ENCODE measurements around the gene CLCN6. TPM values are rescaled to one million over a fixed set of nuclear protein-coding genes. Genes with fewer than 3 reads are reported as not detected.

Gene CLCN6
- polyA plus RNA-seq, 1 donor (not counting 4 experiments of a cell fraction or from before 2014, with no cell fraction given): 7.4 TPM

- TF ChIP-seq EZH2 (IDR thresholded peaks at IDR 0.05; ENCODE audit: low read length) (no peak), CTCF (optimal IDR thresholded peaks at IDR 0.05 in 1 of 3, IDR thresholded peaks at IDR 0.05 in 1 of 3, conservative IDR thresholded peaks at IDR 0.05 in 1 of 3; ENCODE audit: extremely low read depth in 1 of 3, insufficient read depth in 2 of 3, low read length in 3 of 3) (no peak)
- Histone ChIP-seq H3K27me3 (ENCODE audit: control insufficient read depth, extremely low read depth, insufficient read depth, low read length) (peaks cover 13% of the 10 kb centered on the region), H3K4me2 (ENCODE audit: control insufficient read depth, extremely low read depth, insufficient read depth, low read depth, low read length) (no peak overlapping the region), H3K9ac (ENCODE audit: control insufficient read depth, extremely low read depth, insufficient read depth, low read length) (no peak overlapping the region), H2AFZ (ENCODE audit: control insufficient read depth, low read length) (no peak overlapping the region), H4K20me1 (ENCODE audit: control insufficient read depth, extremely low read depth, insufficient read depth, low read length) (no peaks in the 10 kb centered on the region), H3K4me3 (ENCODE audit: control insufficient read depth in 2 of 3, extremely low read depth in 1 of 3, insufficient read depth in 2 of 3, low read depth in 1 of 3, low read length in 3 of 3) (no peak overlapping the region), H3K27ac (ENCODE audit: control insufficient read depth, insufficient read depth, low read length) (no peak overlapping the region), H3K9me1 (ENCODE audit: control insufficient read depth, extremely low read depth, insufficient read depth, low read length) (no peaks in the 10 kb centered on the region), H3K9me3 (ENCODE audit: control insufficient read depth, low read depth, low read length) (no peaks in the 10 kb centered on the region), H3K36me3 (ENCODE audit: control insufficient read depth in 2 of 2, extremely low read depth in 1 of 2, insufficient read depth in 2 of 2, low read length in 2 of 2) (no peaks in the 10 kb centered on the region), H3K4me1 (ENCODE audit: control insufficient read depth, extremely low read depth, insufficient read depth, low read length) (no peaks in the 10 kb centered on the region), H3K79me2 (ENCODE audit: control insufficient read depth, insufficient read depth, low read length) (no peaks in the 10 kb centered on the region)
- FAIRE-seq (no peak), DNase-seq (ENCODE audit: low read depth, low spot score) (no peak)
- dilution Hi-C loops (cut with MboI; ENCODE audit: extremely low pct_ligation_motif_present, low sequenced_read_pairs): no loop called here
These were observed 69.1 kb downstream of the CLCN6 start for GRCh38 chr1:11875094-11875493.

- FAIRE-seq (no peak), DNase-seq (ENCODE audit: low read depth, low spot score) (no peak)
- H3K79me2 ChIP-seq (ENCODE audit: control insufficient read depth, insufficient read depth, low read length): no peaks in the 10 kb centered on the region
- no peaks in the 10 kb centered on the region for H3K4me1 ChIP-seq (ENCODE audit: control insufficient read depth, extremely low read depth, insufficient read depth, low read length)
- H2AFZ ChIP-seq (ENCODE audit: control insufficient read depth, low read length): no peak overlapping the region
- no peaks in the 10 kb centered on the region for H4K20me1 ChIP-seq (ENCODE audit: control insufficient read depth, extremely low read depth, insufficient read depth, low read length)
- H3K27ac ChIP-seq (ENCODE audit: control insufficient read depth, insufficient read depth, low read length): no peak overlapping the region
- no peaks in the 10 kb centered on the region for H3K9me3 ChIP-seq (ENCODE audit: control insufficient read depth, low read depth, low read length)
- H3K36me3 ChIP-seq (ENCODE audit: control insufficient read depth in 2 of 2, extremely low read depth in 1 of 2, insufficient read depth in 2 of 2, low read length in 2 of 2): no peaks in the 10 kb centered on the region
- H3K27me3 ChIP-seq (ENCODE audit: control insufficient read depth, extremely low read depth, insufficient read depth, low read length): peaks cover 13% of the 10 kb centered on the region
- H3K4me2 ChIP-seq (ENCODE audit: control insufficient read depth, extremely low read depth, insufficient read depth, low read depth, low read length): no peak overlapping the region
- dilution Hi-C loops (cut with MboI; ENCODE audit: extremely low pct_ligation_motif_present, low sequenced_read_pairs): no loop called here
- no peaks in the 10 kb centered on the region for H3K9me1 ChIP-seq (ENCODE audit: control insufficient read depth, extremely low read depth, insufficient read depth, low read length)
- TF ChIP-seq EZH2 (IDR thresholded peaks at IDR 0.05; ENCODE audit: low read length) (no peak), CTCF (optimal IDR thresholded peaks at IDR 0.05 in 1 of 3, IDR thresholded peaks at IDR 0.05 in 1 of 3, conservative IDR thresholded peaks at IDR 0.05 in 1 of 3; ENCODE audit: extremely low read depth in 1 of 3, insufficient read depth in 2 of 3, low read length in 3 of 3) (no peak)
- H3K4me3 ChIP-seq (ENCODE audit: control insufficient read depth in 2 of 3, extremely low read depth in 1 of 3, insufficient read depth in 2 of 3, low read depth in 1 of 3, low read length in 3 of 3): no peak overlapping the region
- H3K9ac ChIP-seq (ENCODE audit: control insufficient read depth, extremely low read depth, insufficient read depth, low read length): no peak overlapping the region
These were observed 71.1 kb downstream of the CLCN6 start for GRCh38 chr1:11877074-11877473.

Data from keratinocyte (primary cell).